ENCODE measurements around the gene NUDC.

- TF ChIP-seq CTCF (IDR thresholded peaks at IDR 0.05) (no peak), POLR2A (IDR thresholded peaks at IDR 0.05) (no peak)
Observed at GRCh38 chr1:26965628-26966027, 44.1 kb downstream of the NUDC start.
